Colonic mucosa (tissue), 4 donors: ENCODE results near the gene PDRG1. TPM values are rescaled to one million over a fixed set of nuclear protein-coding genes. Genes with fewer than 3 reads are reported as not detected.

Source experiments
- DNase-seq: peaks from one replicate; pipeline ENCODE4 v3.0.0-alpha.2; 2020
- H3K27ac ChIP-seq: fragments of 200-600 bp; one replicate; pipeline ENCODE4 v1.8.0; 2021
- H3K27me3 ChIP-seq: fragments of 200-600 bp; one replicate; pipeline ENCODE4 v1.8.0; 2021
- H3K36me3 ChIP-seq: fragments of 200-600 bp; one replicate; pipeline ENCODE4 v1.8.0; 2021
- H3K4me1 ChIP-seq: fragments of 200-600 bp; one replicate; pipeline ENCODE4 v1.8.0; 2021; ENCODE audit warnings: mild to moderate bottlenecking
- H3K4me3 ChIP-seq: fragments of 200-600 bp; one replicate; pipeline ENCODE4 v1.8.0; 2021
- H3K9ac ChIP-seq, 2 donors: one replicate each; pipeline ENCODE4 v1.7.0; 2013; ENCODE audit warnings: control low read depth in 2 of 2, low read depth in 2 of 2, low read length in 2 of 2
- H3K9me3 ChIP-seq: fragments of 200-600 bp; one replicate; pipeline ENCODE4 v1.8.0; 2021
- CTCF ChIP-seq: fragments of 200-600 bp; IDR thresholded peaks from one replicate; pipeline ENCODE4 v1.8.0; 2022; ENCODE audit warnings: antibody characterized with exemption, mild to moderate bottlenecking
- intact Hi-C: fragments of 100-400 bp; cut with DNase I; formaldehyde crosslinking; loops from one replicate; pipeline ENCODE4 v1.14.1; 2022
- total RNA-seq, 2 donors: library from RNA; stranded (reverse); fragmentation: NEBNext Ultra II Directional in 1 of 2; extraction: Animal tissue kit (Norgen Biotek cat#: 25700) in 1 of 2; gene quantifications; one replicate each; pipeline ENCODE4 v1.2.1, GENCODE V29; 2021
- donor health status: healthy.
- donor health status: DM: no; HTN: no; CAD: no.
- donor health status: DM: no; HTN: no; CAD: no.

Gene PDRG1
- total RNA-seq, 2 donors from 2014 or later: 9.9 to 14.6 TPM

- TF ChIP-seq CTCF: no peak
- H3K36me3 ChIP-seq: no peaks in the 10 kb centered on the region
- DNase-seq: no peak
- peaks cover under 1% of the 10 kb centered on the region for H3K4me1 ChIP-seq
- H3K9me3 ChIP-seq: no peaks in the 10 kb centered on the region
- H3K27me3 ChIP-seq: no peaks in the 10 kb centered on the region
- H3K4me3 ChIP-seq: no peak overlapping the region
- H3K27ac ChIP-seq: no peak overlapping the region
- intact Hi-C loops: no loop called here
- H3K9ac ChIP-seq: no peak overlapping the region
These were observed 6.5 kb downstream of the PDRG1 start for GRCh38 chr20:31945319-31945718.

GRCh38 chr20:31943052-31943471 is 8.8 kb downstream of the PDRG1 start:
- intact Hi-C loops: no loop called here
- no peak overlapping the region for H3K27ac ChIP-seq

GRCh38 chr20:31939661-31940060 is 12.2 kb downstream of the PDRG1 start:
- H3K36me3 ChIP-seq: no peaks in the 10 kb centered on the region
- H3K9ac ChIP-seq: no peak overlapping the region
- TF ChIP-seq CTCF: no peak
- H3K9me3 ChIP-seq: no peaks in the 10 kb centered on the region
- no peak overlapping the region for H3K4me3 ChIP-seq
- H3K4me1 ChIP-seq: no peaks in the 10 kb centered on the region
- DNase-seq: no peak
- intact Hi-C loops: no loop called here
- no peaks in the 10 kb centered on the region for H3K27me3 ChIP-seq
- H3K27ac ChIP-seq: no peak overlapping the region

More at GRCh38 chr20:31943052-31943471, 8.8 kb downstream of the PDRG1 start:
- Histone ChIP-seq H3K4me1 (no peaks in the 10 kb centered on the region), H3K36me3 (no peaks in the 10 kb centered on the region), H3K9ac (no peak overlapping the region), H3K9me3 (no peaks in the 10 kb centered on the region), H3K4me3 (no peak overlapping the region), H3K27me3 (no peaks in the 10 kb centered on the region)
- no peak for TF ChIP-seq CTCF
- no peak for DNase-seq

- no peak overlapping the region for H3K9ac ChIP-seq
- no peak for TF ChIP-seq CTCF
- intact Hi-C loops: no loop called here
These were observed 14.0 kb downstream of the PDRG1 start for GRCh38 chr20:31937820-31938219.

GRCh38 chr20:31936420-31936819 is 15.4 kb downstream of the PDRG1 start:
- Histone ChIP-seq H3K27ac (no peak overlapping the region), H3K4me3 (no peak overlapping the region), H3K4me1 (no peaks in the 10 kb centered on the region), H3K9ac (no peak overlapping the region), H3K27me3 (no peaks in the 10 kb centered on the region), H3K36me3 (no peaks in the 10 kb centered on the region), H3K9me3 (no peaks in the 10 kb centered on the region)
- no peak for TF ChIP-seq CTCF
- intact Hi-C loops: no loop called here
- no peak for DNase-seq

More at GRCh38 chr20:31937820-31938219, 14.0 kb downstream of the PDRG1 start:
- Histone ChIP-seq H3K36me3 (no peaks in the 10 kb centered on the region), H3K27me3 (no peaks in the 10 kb centered on the region), H3K27ac (no peak overlapping the region), H3K4me1 (no peaks in the 10 kb centered on the region), H3K4me3 (no peak overlapping the region), H3K9me3 (no peaks in the 10 kb centered on the region)
- DNase-seq: no peak
